ENCODE results near the gene L3MBTL4. TPM values are rescaled to one million over a fixed set of nuclear protein-coding genes. Genes with fewer than 3 reads are reported as not detected.
A peak's percentile ranks its signal among the peaks of the same experiment; 100 is the strongest.

L3MBTL4 gene
- total RNA-seq, 2 experiments from 2014 or later, result 0.37 to 0.38 TPM

GRCh38 chr18:5979176-5979888, 435.4 kb downstream of the L3MBTL4 start:
- H3K4me1 Mint-ChIP-seq, result peaks cover 5% of the 10 kb centered on the region
- H3K9me3 Mint-ChIP-seq, result no peaks in the 10 kb centered on the region
- H3K27ac Mint-ChIP-seq, result no peak overlapping the region
- no peaks in the 10 kb centered on the region for H3K36me3 Mint-ChIP-seq
- no peak overlapping the region for H3K4me3 Mint-ChIP-seq
- no peak for DNase-seq
- H3K27me3 Mint-ChIP-seq, result no peaks in the 10 kb centered on the region

- H3K4me3 Mint-ChIP-seq, result no peak overlapping the region
Measured at GRCh38 chr18:5977022-5977421, 437.7 kb downstream of the L3MBTL4 start.

GRCh38 chr18:5975111-5976002, 439.4 kb downstream of the L3MBTL4 start:
- no peak for DNase-seq
- Mint-ChIP-seq H3K9me3 (no peaks in the 10 kb centered on the region), H3K36me3 (no peaks in the 10 kb centered on the region), H3K27ac (no peak overlapping the region), H3K27me3 (no peaks in the 10 kb centered on the region), H3K4me3 (no peak overlapping the region), H3K4me1 (peaks cover 9% of the 10 kb centered on the region)

More at GRCh38 chr18:5977022-5977421, 437.7 kb downstream of the L3MBTL4 start:
- Mint-ChIP-seq H3K9me3 (no peaks in the 10 kb centered on the region), H3K4me1 (peaks cover 5% of the 10 kb centered on the region), H3K27ac (no peak overlapping the region), H3K36me3 (no peaks in the 10 kb centered on the region), H3K27me3 (no peaks in the 10 kb centered on the region)
- no peak for DNase-seq

GRCh38 chr18:5974696-5975095, 440.0 kb downstream of the L3MBTL4 start:
- Mint-ChIP-seq H3K4me3 (no peak overlapping the region), H3K27me3 (no peaks in the 10 kb centered on the region), H3K9me3 (no peaks in the 10 kb centered on the region)

GRCh38 chr18:5973099-5973498, 441.6 kb downstream of the L3MBTL4 start:
- H3K36me3 Mint-ChIP-seq, result no peaks in the 10 kb centered on the region
- no peaks in the 10 kb centered on the region for H3K9me3 Mint-ChIP-seq
- DNase-seq, result no peak
- no peaks in the 10 kb centered on the region for H3K27me3 Mint-ChIP-seq
- H3K4me3 Mint-ChIP-seq, result no peak overlapping the region
- no peak overlapping the region for H3K27ac Mint-ChIP-seq
- H3K4me1 Mint-ChIP-seq, result peaks cover 15% of the 10 kb centered on the region

More at GRCh38 chr18:5974696-5975095, 440.0 kb downstream of the L3MBTL4 start:
- DNase-seq, result no peak
- H3K36me3 Mint-ChIP-seq, result no peaks in the 10 kb centered on the region
- H3K27ac Mint-ChIP-seq, result no peak overlapping the region
- peaks cover 15% of the 10 kb centered on the region for H3K4me1 Mint-ChIP-seq

GRCh38 chr18:5972298-5972697, 442.4 kb downstream of the L3MBTL4 start:
- Mint-ChIP-seq H3K27ac (no peak overlapping the region), H3K27me3 (no peaks in the 10 kb centered on the region), H3K4me3 (no peak overlapping the region), H3K4me1 (peaks cover 15% of the 10 kb centered on the region), H3K9me3 (no peaks in the 10 kb centered on the region), H3K36me3 (no peaks in the 10 kb centered on the region)
- DNase-seq, result no peak

GRCh38 chr18:5969989-5970403, 444.7 kb downstream of the L3MBTL4 start:
- Mint-ChIP-seq H3K4me3 (no peak overlapping the region), H3K4me1 (peaks cover 20% of the 10 kb centered on the region), H3K9me3 (no peaks in the 10 kb centered on the region), H3K36me3 (no peaks in the 10 kb centered on the region), H3K27me3 (no peaks in the 10 kb centered on the region), H3K27ac (no peak overlapping the region)
- peak; percentile 11 for DNase-seq

GRCh38 chr18:5969355-5969988, 445.2 kb downstream of the L3MBTL4 start:
- H3K36me3 Mint-ChIP-seq, result no peaks in the 10 kb centered on the region
- H3K4me1 Mint-ChIP-seq, result peaks cover 25% of the 10 kb centered on the region
- no peaks in the 10 kb centered on the region for H3K9me3 Mint-ChIP-seq
- no peak overlapping the region for H3K27ac Mint-ChIP-seq
- no peak for DNase-seq
- no peak overlapping the region for H3K4me3 Mint-ChIP-seq
- no peaks in the 10 kb centered on the region for H3K27me3 Mint-ChIP-seq

GRCh38 chr18:5967666-5968065, 447.0 kb downstream of the L3MBTL4 start:
- Mint-ChIP-seq H3K27me3 (no peaks in the 10 kb centered on the region), H3K4me1 (peaks cover 30% of the 10 kb centered on the region), H3K4me3 (no peak overlapping the region), H3K27ac (no peak overlapping the region), H3K9me3 (no peaks in the 10 kb centered on the region), H3K36me3 (no peaks in the 10 kb centered on the region)
- DNase-seq, result no peak

GRCh38 chr18:5967007-5967406, 447.7 kb downstream of the L3MBTL4 start:
- H3K4me1 Mint-ChIP-seq, result peaks cover 30% of the 10 kb centered on the region
- no peaks in the 10 kb centered on the region for H3K9me3 Mint-ChIP-seq
- H3K27ac Mint-ChIP-seq, result no peak overlapping the region
- no peaks in the 10 kb centered on the region for H3K36me3 Mint-ChIP-seq
- no peak overlapping the region for H3K4me3 Mint-ChIP-seq
- DNase-seq, result no peak
- H3K27me3 Mint-ChIP-seq, result no peaks in the 10 kb centered on the region

GRCh38 chr18:5966514-5966913, 448.2 kb downstream of the L3MBTL4 start:
- H3K4me1 Mint-ChIP-seq, result peaks cover 30% of the 10 kb centered on the region
- no peaks in the 10 kb centered on the region for H3K9me3 Mint-ChIP-seq

GRCh38 chr18:5964996-5965395, 449.7 kb downstream of the L3MBTL4 start:
- Mint-ChIP-seq H3K36me3 (no peaks in the 10 kb centered on the region), H3K27ac (no peak overlapping the region), H3K4me1 (peaks cover 22% of the 10 kb centered on the region), H3K27me3 (no peaks in the 10 kb centered on the region), H3K4me3 (no peak overlapping the region), H3K9me3 (no peaks in the 10 kb centered on the region)
- no peak for DNase-seq

More at GRCh38 chr18:5966514-5966913, 448.2 kb downstream of the L3MBTL4 start:
- H3K36me3 Mint-ChIP-seq, result no peaks in the 10 kb centered on the region
- DNase-seq, result no peak
- H3K4me3 Mint-ChIP-seq, result no peak overlapping the region
- no peak overlapping the region for H3K27ac Mint-ChIP-seq
- H3K27me3 Mint-ChIP-seq, result no peaks in the 10 kb centered on the region

- Mint-ChIP-seq H3K27me3 (no peaks in the 10 kb centered on the region), H3K36me3 (no peaks in the 10 kb centered on the region), H3K27ac (no peak overlapping the region), H3K4me1 (peaks cover 19% of the 10 kb centered on the region), H3K9me3 (no peaks in the 10 kb centered on the region), H3K4me3 (no peak overlapping the region)
- DNase-seq, result no peak
Measured at GRCh38 chr18:5964596-5964995, 450.1 kb downstream of the L3MBTL4 start.

- Mint-ChIP-seq H3K4me1 (peaks cover 19% of the 10 kb centered on the region), H3K27me3 (no peaks in the 10 kb centered on the region), H3K27ac (no peak overlapping the region), H3K9me3 (no peaks in the 10 kb centered on the region), H3K4me3 (no peak overlapping the region), H3K36me3 (no peaks in the 10 kb centered on the region)
- DNase-seq, result no peak
Measured at GRCh38 chr18:5964108-5964507, 450.6 kb downstream of the L3MBTL4 start.

GRCh38 chr18:5963267-5963666, 451.4 kb downstream of the L3MBTL4 start:
- H3K4me3 Mint-ChIP-seq, result no peak overlapping the region
- DNase-seq, result no peak

More at GRCh38 chr18:5963267-5963666, 451.4 kb downstream of the L3MBTL4 start:
- Mint-ChIP-seq H3K9me3 (no peaks in the 10 kb centered on the region), H3K27me3 (no peaks in the 10 kb centered on the region), H3K36me3 (no peaks in the 10 kb centered on the region), H3K27ac (no peak overlapping the region), H3K4me1 (peaks cover 19% of the 10 kb centered on the region)

All from activated naive CD8-positive, alpha-beta T cell treated with anti-CD3 and anti-CD28 coated beads for 36 hours (primary cell).